Forelimb muscle (tissue), 1 donor: ENCODE data around the gene PPP1R15A. TPM values are rescaled to one million over a fixed set of nuclear protein-coding genes. Genes with fewer than 3 reads are reported as not detected.
"Not testable (repeated sequence)": the region's sequence is repeated elsewhere in the genome, so short reads cannot be mapped to it uniquely, and the experiment has no call there.

Source experiments
- DNase-seq: peaks from one replicate; pipeline ENCODE4 v3.0.0-alpha.2; 2013; ENCODE audit warnings: low read depth
- polyA plus RNA-seq: library from polyadenylated mRNA; unstranded; fragments of 120-200 nt; gene quantifications from one replicate; pipeline ENCODE4 v1.2.1, GENCODE V29; 2013; ENCODE audit not compliant: insufficient read length

The PPP1R15A gene
- polyA plus RNA-seq, 1 donor = 45.9 TPM

GRCh38 chr19:48914181-48914580 lies 42.0 kb downstream of the PPP1R15A start:
- DNase-seq = no peak

GRCh38 chr19:48915757-48916156 lies 43.5 kb downstream of the PPP1R15A start:
- DNase-seq = no peak

GRCh38 chr19:48918071-48918470 lies 45.9 kb downstream of the PPP1R15A start:
- no peak for DNase-seq

- DNase-seq = no peak
Observed at GRCh38 chr19:48918801-48919247, 46.6 kb downstream of the PPP1R15A start.

GRCh38 chr19:48919271-48919670 lies 47.0 kb downstream of the PPP1R15A start:
- not testable (repeated sequence) for DNase-seq

- no peak for DNase-seq
Observed at GRCh38 chr19:48920949-48921348, 48.7 kb downstream of the PPP1R15A start.

- DNase-seq = no peak
Observed at GRCh38 chr19:48921721-48922500, 49.7 kb downstream of the PPP1R15A start.

- DNase-seq = no peak
Observed at GRCh38 chr19:48922548-48923490, 50.6 kb downstream of the PPP1R15A start.

- DNase-seq = no peak
Observed at GRCh38 chr19:48925240-48925843, 53.1 kb downstream of the PPP1R15A start.

Other genes starting within 250 kb of the PPP1R15A start
- 5.2 TPM for gene DBP, start 235.0 kb upstream of the PPP1R15A start, polyA plus RNA-seq
- gene CA11, start 226.2 kb upstream of the PPP1R15A start, polyA plus RNA-seq = 7.6 TPM
- 2.9 TPM for gene NTN5, start 199.4 kb upstream of the PPP1R15A start, polyA plus RNA-seq
- gene FUT2, start 176.4 kb upstream of the PPP1R15A start, polyA plus RNA-seq = 0.83 TPM
- gene MAMSTR, start 152.7 kb upstream of the PPP1R15A start, polyA plus RNA-seq = 146 TPM
- gene RASIP1, start 131.8 kb upstream of the PPP1R15A start, polyA plus RNA-seq = 25.9 TPM
- gene IZUMO1, start 125.5 kb upstream of the PPP1R15A start, polyA plus RNA-seq = 2.0 TPM
- 1.1 TPM for gene FUT1, start 119.8 kb upstream of the PPP1R15A start, polyA plus RNA-seq
- not detected for gene FGF21, start 116.9 kb upstream of the PPP1R15A start, polyA plus RNA-seq
- 25.6 TPM for gene BCAT2, start 61.4 kb upstream of the PPP1R15A start, polyA plus RNA-seq
- 3.1 TPM for gene HSD17B14, start 35.9 kb upstream of the PPP1R15A start, polyA plus RNA-seq
- 28.0 TPM for gene PLEKHA4, start 3.8 kb upstream of the PPP1R15A start, polyA plus RNA-seq
- not detected for gene TULP2, start 26.3 kb downstream of the PPP1R15A start, polyA plus RNA-seq
- gene NUCB1, start 27.9 kb downstream of the PPP1R15A start, polyA plus RNA-seq = 152 TPM
- gene DHDH, start 61.3 kb downstream of the PPP1R15A start, polyA plus RNA-seq = 0.54 TPM
- 40.7 TPM for gene BAX, start 82.5 kb downstream of the PPP1R15A start, polyA plus RNA-seq
- 520 TPM for gene FTL, start 92.9 kb downstream of the PPP1R15A start, polyA plus RNA-seq
- gene GYS1, start 120.9 kb downstream of the PPP1R15A start, polyA plus RNA-seq = 89.0 TPM
- gene RUVBL2, start 121.5 kb downstream of the PPP1R15A start, polyA plus RNA-seq = 55.3 TPM
- not detected for gene LHB, start 144.7 kb downstream of the PPP1R15A start, polyA plus RNA-seq
- gene CGB3, start 151.9 kb downstream of the PPP1R15A start, polyA plus RNA-seq = not detected
- gene CGB2, start 159.5 kb downstream of the PPP1R15A start, polyA plus RNA-seq = not detected
- gene CGB1, start 164.5 kb downstream of the PPP1R15A start, polyA plus RNA-seq = not detected
- not detected for gene CGB5, start 171.4 kb downstream of the PPP1R15A start, polyA plus RNA-seq
- gene CGB8, start 176.7 kb downstream of the PPP1R15A start, polyA plus RNA-seq = not detected
- gene CGB7, start 185.3 kb downstream of the PPP1R15A start, polyA plus RNA-seq = 1.5 TPM
- 6.5 TPM for gene NTF4, start 192.4 kb downstream of the PPP1R15A start, polyA plus RNA-seq
- gene KCNA7, start 200.3 kb downstream of the PPP1R15A start, polyA plus RNA-seq = 10.4 TPM
- 218 TPM for gene SNRNP70, start 213.0 kb downstream of the PPP1R15A start, polyA plus RNA-seq
- gene LIN7B, start 241.9 kb downstream of the PPP1R15A start, polyA plus RNA-seq = 16.1 TPM
- gene C19orf73, start 246.7 kb downstream of the PPP1R15A start, polyA plus RNA-seq = 0.33 TPM
- 7.8 TPM for gene PPFIA3, start 247.1 kb downstream of the PPP1R15A start, polyA plus RNA-seq